ENCODE results near the gene ZBTB16. TPM values are rescaled to one million over a fixed set of nuclear protein-coding genes. Genes with fewer than 3 reads are reported as not detected.

The ZBTB16 gene
- total and polyA plus RNA-seq, 7 experiments from 2014 or later, result 3.0 to 22.1 (median 7.2) TPM

- no peak overlapping the region for H3K4me3 Mint-ChIP-seq
- H3K36me3 ChIP-seq (ENCODE audit: control insufficient read depth in 2 of 3, insufficient read depth in 3 of 3, low read length in 3 of 3), result no peaks in the 10 kb centered on the region
- intact Hi-C loops (cut with micrococcal nuclease), result no loop called here
- ChIA-PET CTCF (no interaction called here), POLR2A (interaction anchor here (1.0 kb wide), 1 partner anchor 37 kb away, joined by 3 read pairs; no protein-coding TSS in a partner anchor)
- H3K27me3 Mint-ChIP-seq, result peaks cover 0 to 31% (median 0%) of the 10 kb centered on the region in 5 donors
- ATAC-seq, result no peak
- no peaks in the 10 kb centered on the region for H3K27me3 ChIP-seq (ENCODE audit: control insufficient read depth in 2 of 2, insufficient read depth in 2 of 2, low read length in 2 of 2)
- H3K27ac Mint-ChIP-seq, result peak overlapping the region in 1 of 9 donors; percentile 19
- H3K36me3 Mint-ChIP-seq, result peaks cover 0 to 6% (median 3%) of the 10 kb centered on the region in 5 donors
- no peaks in the 10 kb centered on the region for H3K9me3 Mint-ChIP-seq
- no peak for DNase-seq
- peaks cover 2 to 62% (median 30%) of the 10 kb centered on the region in 7 donors for H3K4me1 Mint-ChIP-seq
- H3K4me3 ChIP-seq (ENCODE audit: low read length), result no peak overlapping the region
- no peak overlapping the region for H3K27ac ChIP-seq (ENCODE audit: low read depth, low read length)
- H3K4me1 ChIP-seq (ENCODE audit: control insufficient read depth in 2 of 2, insufficient read depth in 2 of 2, low read length in 2 of 2), result peaks cover 0 to 3% of the 10 kb centered on the region in 2 donors
- H3K9me3 ChIP-seq (ENCODE audit: control insufficient read depth in 2 of 3, low read length in 3 of 3), result no peaks in the 10 kb centered on the region
Measured at GRCh38 chr11:114097832-114098231, 38.3 kb downstream of the ZBTB16 start.

GRCh38 chr11:114098927-114099326 is 39.4 kb downstream of the ZBTB16 start:
- no peak for DNase-seq
- Histone ChIP-seq H3K9me3 (ENCODE audit: control insufficient read depth in 2 of 3, low read length in 3 of 3) (no peaks in the 10 kb centered on the region), H3K4me1 (ENCODE audit: control insufficient read depth in 2 of 2, insufficient read depth in 2 of 2, low read length in 2 of 2) (peaks cover 7 to 14% of the 10 kb centered on the region in 2 donors), H3K27ac (ENCODE audit: low read depth, low read length) (no peak overlapping the region), H3K36me3 (ENCODE audit: control insufficient read depth in 2 of 3, insufficient read depth in 3 of 3, low read length in 3 of 3) (no peaks in the 10 kb centered on the region), H3K4me3 (ENCODE audit: low read length) (no peak overlapping the region), H3K27me3 (ENCODE audit: control insufficient read depth in 2 of 2, insufficient read depth in 2 of 2, low read length in 2 of 2) (no peaks in the 10 kb centered on the region)
- no peaks in the 10 kb centered on the region for H3K9me3 Mint-ChIP-seq
- no peak for ATAC-seq
- peaks cover 0 to 31% (median 0%) of the 10 kb centered on the region in 5 donors for H3K27me3 Mint-ChIP-seq
- intact Hi-C loops (cut with micrococcal nuclease), result no loop called here
- CTCF ChIA-PET, result no interaction called here
- H3K27ac Mint-ChIP-seq, result peak overlapping the region in 2 of 9 donors; percentile 37 to 56
- H3K36me3 Mint-ChIP-seq, result peaks cover 0 to 6% (median 0%) of the 10 kb centered on the region in 5 donors
- POLR2A ChIA-PET, result interaction anchor here (1.0 kb wide), 1 partner anchor 38 kb away, joined by 3 read pairs; no protein-coding TSS in a partner anchor
- H3K4me3 Mint-ChIP-seq, result no peak overlapping the region
- peaks cover 13 to 69% (median 41%) of the 10 kb centered on the region in 7 donors for H3K4me1 Mint-ChIP-seq

- Histone ChIP-seq H3K27ac (ENCODE audit: low read depth, low read length) (no peak overlapping the region), H3K4me1 (ENCODE audit: control insufficient read depth in 2 of 2, insufficient read depth in 2 of 2, low read length in 2 of 2) (peaks cover 13 to 21% of the 10 kb centered on the region in 2 donors), H3K27me3 (ENCODE audit: control insufficient read depth in 2 of 2, insufficient read depth in 2 of 2, low read length in 2 of 2) (no peaks in the 10 kb centered on the region), H3K9me3 (ENCODE audit: control insufficient read depth in 2 of 3, low read length in 3 of 3) (no peaks in the 10 kb centered on the region), H3K36me3 (ENCODE audit: control insufficient read depth in 2 of 3, insufficient read depth in 3 of 3, low read length in 3 of 3) (no peaks in the 10 kb centered on the region), H3K4me3 (ENCODE audit: low read length) (no peak overlapping the region)
- CTCF ChIA-PET, result interaction anchor here (0.6 to 1.1 kb wide), 4 partner anchors 14 to 97 kb away, joined by 3 to 4 read pairs (median 4); no protein-coding TSS in a partner anchor
- POLR2A ChIA-PET, result no interaction called here
- Mint-ChIP-seq H3K9me3 (no peaks in the 10 kb centered on the region), H3K4me3 (no peak overlapping the region), H3K27ac (peak overlapping the region in 4 of 9 donors; percentile 2 to 76 (median 54)), H3K36me3 (peaks cover 0 to 7% (median 0%) of the 10 kb centered on the region in 5 donors), H3K4me1 (peaks cover 19 to 75% (median 47%) of the 10 kb centered on the region in 7 donors), H3K27me3 (peaks cover 0 to 28% (median 0%) of the 10 kb centered on the region in 5 donors)
- intact Hi-C loops (cut with micrococcal nuclease), result loop anchor here (5.0 to 10.0 kb wide), 2 partner anchors 42 to 45 kb away; partner anchors contain the start of gene ZBTB16 (in 2 of the 2)
- DNase-seq (no peak), ATAC-seq (peak; percentile 43)
Measured at GRCh38 chr11:114099392-114100178, 40.1 kb downstream of the ZBTB16 start.

GRCh38 chr11:114102993-114103896 is 43.7 kb downstream of the ZBTB16 start:
- no peaks in the 10 kb centered on the region for H3K27me3 ChIP-seq (ENCODE audit: control insufficient read depth in 2 of 2, insufficient read depth in 2 of 2, low read length in 2 of 2)
- peaks cover 0 to 21% (median 0%) of the 10 kb centered on the region in 5 donors for H3K27me3 Mint-ChIP-seq
- no peaks in the 10 kb centered on the region for H3K36me3 ChIP-seq (ENCODE audit: control insufficient read depth in 2 of 3, insufficient read depth in 3 of 3, low read length in 3 of 3)
- H3K27ac ChIP-seq (ENCODE audit: low read depth, low read length), result no peak overlapping the region
- peak; percentile 83 for ATAC-seq
- H3K4me3 Mint-ChIP-seq, result peak overlapping the region; percentile 56 to 83 (median 76)
- intact Hi-C loops (cut with micrococcal nuclease), result loop anchor here (2.0 to 10.0 kb wide), 5 partner anchors 22 to 58 kb away; partner anchors contain the start of gene ZBTB16 (in 2 of the 2)
- H3K4me3 ChIP-seq (ENCODE audit: low read length), result no peak overlapping the region
- H3K27ac Mint-ChIP-seq, result peak overlapping the region; percentile 65 to 92 (median 83)
- POLR2A ChIA-PET, result interaction anchor here (1.0 kb wide), 1 partner anchor 81 kb away, joined by 5 read pairs; no protein-coding TSS in a partner anchor
- H3K9me3 Mint-ChIP-seq, result no peaks in the 10 kb centered on the region
- DNase-seq, result peak in 6 of 9 donors; percentile 8 to 56 (median 40)
- H3K4me1 ChIP-seq (ENCODE audit: control insufficient read depth in 2 of 2, insufficient read depth in 2 of 2, low read length in 2 of 2), result peaks cover 20 to 33% of the 10 kb centered on the region in 2 donors
- peaks cover 0 to 11% (median 0%) of the 10 kb centered on the region in 5 donors for H3K36me3 Mint-ChIP-seq
- no peaks in the 10 kb centered on the region for H3K9me3 ChIP-seq (ENCODE audit: control insufficient read depth in 2 of 3, low read length in 3 of 3)
- H3K4me1 Mint-ChIP-seq, result peaks cover 32 to 85% (median 66%) of the 10 kb centered on the region in 7 donors
- CTCF ChIA-PET, result interaction anchor here (0.8 kb wide), 1 partner anchor 308 kb away, joined by 4 read pairs; no protein-coding TSS in a partner anchor

GRCh38 chr11:114105611-114106010 is 46.1 kb downstream of the ZBTB16 start:
- peaks cover 20 to 33% of the 10 kb centered on the region in 2 donors for H3K4me1 ChIP-seq (ENCODE audit: control insufficient read depth in 2 of 2, insufficient read depth in 2 of 2, low read length in 2 of 2)
- H3K4me3 ChIP-seq (ENCODE audit: low read length), result no peak overlapping the region
- H3K36me3 ChIP-seq (ENCODE audit: control insufficient read depth in 2 of 3, insufficient read depth in 3 of 3, low read length in 3 of 3), result no peaks in the 10 kb centered on the region
- no peak overlapping the region for H3K27ac ChIP-seq (ENCODE audit: low read depth, low read length)
- ATAC-seq, result no peak
- H3K9me3 ChIP-seq (ENCODE audit: control insufficient read depth in 2 of 3, low read length in 3 of 3), result no peaks in the 10 kb centered on the region
- Mint-ChIP-seq H3K4me1 (peaks cover 41 to 86% (median 64%) of the 10 kb centered on the region in 7 donors), H3K27me3 (peaks cover 0 to 34% (median 0%) of the 10 kb centered on the region in 5 donors), H3K4me3 (peak overlapping the region in 5 of 10 donors; percentile 10 to 79 (median 63)), H3K27ac (peak overlapping the region in 5 of 9 donors; percentile 42 to 85 (median 48)), H3K36me3 (peaks cover 0 to 11% (median 0%) of the 10 kb centered on the region in 5 donors), H3K9me3 (no peaks in the 10 kb centered on the region)
- intact Hi-C loops (cut with micrococcal nuclease), result loop anchor here in 1 of 2 donors (10.0 kb wide), 1 partner anchor 51 kb away; the partner anchor contains the start of gene ZBTB16
- no peaks in the 10 kb centered on the region for H3K27me3 ChIP-seq (ENCODE audit: control insufficient read depth in 2 of 2, insufficient read depth in 2 of 2, low read length in 2 of 2)
- CTCF ChIA-PET, result no interaction called here
- DNase-seq, result no peak
- POLR2A ChIA-PET, result interaction anchor here (0.6 to 1.1 kb wide), 2 partner anchors 11 to 238 kb away, joined by 3 read pairs; no protein-coding TSS in a partner anchor

All from naive thymus-derived CD4-positive, alpha-beta T cell (primary cell).